Measurements from ENCODE around the gene VASH2.
A peak's percentile ranks its signal among the peaks of the same experiment; 100 is the strongest.

Gene VASH2

DNA sequence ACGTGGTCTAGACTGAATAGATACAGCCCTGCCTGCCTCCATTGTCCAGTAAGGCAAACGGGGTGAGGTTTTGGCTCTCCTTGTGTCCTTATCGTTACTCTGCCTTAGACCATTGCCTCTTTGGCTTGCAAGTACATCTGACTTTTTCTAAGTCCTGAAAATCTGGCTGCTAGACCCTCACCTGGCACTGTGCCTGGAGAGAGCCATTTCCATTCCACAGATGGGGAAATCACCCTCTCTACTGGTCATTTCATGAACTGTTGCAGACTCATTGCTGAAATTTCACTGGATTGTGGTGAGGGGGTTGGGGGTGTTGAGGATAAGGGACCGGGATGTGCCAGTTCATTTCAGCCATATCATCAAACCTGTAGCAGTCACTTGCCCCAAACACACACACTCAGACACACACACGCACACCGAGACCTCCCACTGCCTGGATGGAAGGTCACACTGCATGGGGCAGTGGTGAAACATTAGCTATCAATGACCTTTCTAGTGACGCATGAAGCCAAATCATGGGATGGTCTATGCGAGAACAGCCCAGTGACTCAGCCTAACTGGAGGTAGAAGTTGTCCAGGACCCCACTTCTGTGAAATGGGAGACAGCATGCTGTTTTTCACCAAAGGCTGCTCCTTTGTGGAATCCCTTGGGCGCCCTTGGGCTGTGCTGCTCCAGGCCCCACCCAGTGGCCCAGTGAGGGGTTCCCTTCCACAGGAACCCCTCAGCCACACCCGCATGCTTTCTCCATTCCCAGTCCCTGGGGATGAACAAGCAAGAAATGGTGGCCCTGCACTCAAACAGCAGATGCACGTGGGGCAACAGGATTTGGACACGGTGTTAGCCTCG lies 34.9 kb upstream of the VASH2 start:
- H3K4me3 ChIP-seq (ENCODE audit: low read length), result no peak overlapping the region
- no peaks in the 10 kb centered on the region for H3K36me3 ChIP-seq (ENCODE audit: control insufficient read depth, insufficient read depth, low read length, severe bottlenecking)
- no peaks in the 10 kb centered on the region for H3K9me3 ChIP-seq (ENCODE audit: control insufficient read depth, low read length)
- no peaks in the 10 kb centered on the region for H3K27me3 ChIP-seq (replicated peaks; ENCODE audit: control insufficient read depth, insufficient read depth, low read length)
- peaks cover 15% of the 10 kb centered on the region for H3K4me1 ChIP-seq (ENCODE audit: control insufficient read depth, insufficient read depth, low read length)
- DNase-seq (ENCODE audit: low read depth), result peak; percentile 28
- no peak overlapping the region for H3K9ac ChIP-seq (ENCODE audit: low read length)

DNA sequence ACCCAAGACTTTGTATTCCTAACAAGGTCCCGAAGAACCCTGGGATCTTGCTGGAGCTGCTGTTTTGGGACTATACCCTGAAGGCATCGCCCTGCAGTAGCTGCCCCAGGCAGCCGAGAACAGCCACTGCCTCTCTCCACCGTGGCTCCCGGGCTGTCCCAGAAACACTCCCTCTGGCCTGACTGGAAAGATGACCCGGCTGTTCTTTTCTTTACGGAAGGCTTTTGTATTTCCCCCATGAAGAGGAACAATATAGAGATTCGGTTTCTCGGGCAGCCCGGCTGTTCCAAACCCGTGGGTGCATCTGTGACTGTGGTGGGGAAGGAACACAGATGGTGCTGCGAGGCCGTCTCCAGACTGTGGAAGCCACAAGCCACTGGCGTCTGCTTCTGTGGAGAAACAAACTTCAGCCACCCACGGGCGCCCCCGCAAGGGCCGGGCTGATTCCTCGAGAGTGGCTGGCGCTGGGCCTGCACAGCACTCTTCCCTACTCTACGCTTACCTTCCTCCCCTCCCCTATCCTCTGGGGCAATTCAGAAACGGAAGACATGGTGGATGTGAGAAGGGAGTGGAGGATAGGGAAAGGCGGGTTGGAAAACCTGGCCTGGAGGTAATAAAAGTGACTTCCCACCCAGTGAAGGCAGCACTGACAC lies 33.7 kb upstream of the VASH2 start:
- peaks cover 5% of the 10 kb centered on the region for H3K27me3 ChIP-seq (replicated peaks; ENCODE audit: control insufficient read depth, insufficient read depth, low read length)
- H3K4me1 ChIP-seq (ENCODE audit: control insufficient read depth, insufficient read depth, low read length), result peaks cover 15% of the 10 kb centered on the region
- H3K9me3 ChIP-seq (ENCODE audit: control insufficient read depth, low read length), result no peaks in the 10 kb centered on the region
- H3K9ac ChIP-seq (ENCODE audit: low read length), result no peak overlapping the region
- H3K36me3 ChIP-seq (ENCODE audit: control insufficient read depth, insufficient read depth, low read length, severe bottlenecking), result no peaks in the 10 kb centered on the region
- DNase-seq (ENCODE audit: low read depth), result no peak
- H3K4me3 ChIP-seq (ENCODE audit: low read length), result no peak overlapping the region

DNA sequence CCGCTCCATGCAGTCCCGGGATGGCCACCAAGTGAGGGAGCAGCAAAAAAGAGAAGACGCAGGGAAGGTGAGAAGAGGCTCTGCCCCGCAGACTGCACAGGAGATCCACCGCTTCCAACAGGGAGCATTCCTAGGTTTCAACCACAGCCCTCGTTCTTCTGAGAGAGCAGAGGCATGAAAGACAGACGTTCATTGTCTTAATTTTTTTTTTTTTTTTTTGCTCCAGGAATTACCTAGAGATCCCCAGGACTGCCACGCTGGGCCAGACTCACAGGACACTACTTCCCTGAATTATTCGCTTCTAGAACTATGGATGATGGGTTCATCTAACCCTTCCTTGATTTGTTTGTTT lies 33.2 kb upstream of the VASH2 start:
- no peaks in the 10 kb centered on the region for H3K9me3 ChIP-seq (ENCODE audit: control insufficient read depth, low read length)
- no peak for DNase-seq (ENCODE audit: low read depth)
- no peak overlapping the region for H3K9ac ChIP-seq (ENCODE audit: low read length)
- H3K36me3 ChIP-seq (ENCODE audit: control insufficient read depth, insufficient read depth, low read length, severe bottlenecking), result no peaks in the 10 kb centered on the region
- H3K4me3 ChIP-seq (ENCODE audit: low read length), result no peak overlapping the region
- peaks cover 5% of the 10 kb centered on the region for H3K27me3 ChIP-seq (replicated peaks; ENCODE audit: control insufficient read depth, insufficient read depth, low read length)
- peaks cover 15% of the 10 kb centered on the region for H3K4me1 ChIP-seq (ENCODE audit: control insufficient read depth, insufficient read depth, low read length)

DNA sequence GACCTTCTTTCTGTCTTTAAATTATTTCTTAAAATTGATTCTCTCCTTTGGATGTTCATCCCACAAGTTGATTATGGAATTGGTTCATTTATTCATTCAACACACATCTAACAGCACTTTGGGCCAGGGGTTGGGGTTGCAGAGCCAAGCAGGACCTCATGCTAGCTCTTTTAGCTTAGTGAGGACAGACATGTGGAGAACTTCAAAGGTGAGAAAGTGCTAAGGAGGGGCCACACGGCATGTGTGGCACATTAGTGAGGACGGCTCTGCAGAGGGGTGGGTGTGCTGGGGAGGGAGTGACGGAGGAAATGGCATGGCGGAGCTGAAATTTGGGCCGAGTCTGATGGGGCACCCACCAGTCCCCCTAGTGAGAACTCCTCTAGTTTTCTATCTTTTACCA lies 32.5 kb upstream of the VASH2 start:
- H3K4me1 ChIP-seq (ENCODE audit: control insufficient read depth, insufficient read depth, low read length), result peaks cover 15% of the 10 kb centered on the region
- H3K27me3 ChIP-seq (replicated peaks; ENCODE audit: control insufficient read depth, insufficient read depth, low read length), result peaks cover 9% of the 10 kb centered on the region
- H3K4me3 ChIP-seq (ENCODE audit: low read length), result no peak overlapping the region
- DNase-seq (ENCODE audit: low read depth), result no peak
- no peaks in the 10 kb centered on the region for H3K9me3 ChIP-seq (ENCODE audit: control insufficient read depth, low read length)
- no peak overlapping the region for H3K9ac ChIP-seq (ENCODE audit: low read length)
- no peaks in the 10 kb centered on the region for H3K36me3 ChIP-seq (ENCODE audit: control insufficient read depth, insufficient read depth, low read length, severe bottlenecking)

DNA sequence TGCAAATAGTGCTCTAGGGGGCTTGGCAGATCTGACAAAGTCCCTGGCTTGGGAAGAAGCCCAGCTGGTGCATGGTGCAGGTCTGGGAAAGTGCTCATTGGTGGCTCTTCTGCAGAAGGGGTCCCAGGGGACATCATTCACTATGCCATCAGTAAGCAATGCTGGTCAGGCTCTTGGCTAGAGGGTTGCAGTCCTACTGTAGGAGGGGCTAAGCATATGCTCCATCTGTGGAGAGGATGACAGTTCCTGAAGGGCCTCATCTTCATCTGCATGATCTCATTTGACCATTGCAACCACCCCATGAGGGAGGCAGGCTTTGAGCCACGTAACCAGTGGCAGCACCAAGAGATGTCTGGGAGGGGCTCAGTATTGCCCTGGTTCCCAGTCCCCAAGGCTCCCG lies 31.5 kb upstream of the VASH2 start:
- H3K9me3 ChIP-seq (ENCODE audit: control insufficient read depth, low read length), result no peaks in the 10 kb centered on the region
- no peak overlapping the region for H3K9ac ChIP-seq (ENCODE audit: low read length)
- no peaks in the 10 kb centered on the region for H3K36me3 ChIP-seq (ENCODE audit: control insufficient read depth, insufficient read depth, low read length, severe bottlenecking)
- H3K27me3 ChIP-seq (replicated peaks; ENCODE audit: control insufficient read depth, insufficient read depth, low read length), result peaks cover 9% of the 10 kb centered on the region
- H3K4me1 ChIP-seq (ENCODE audit: control insufficient read depth, insufficient read depth, low read length), result peaks cover 15% of the 10 kb centered on the region
- no peak overlapping the region for H3K4me3 ChIP-seq (ENCODE audit: low read length)
- DNase-seq (ENCODE audit: low read depth), result no peak

DNA sequence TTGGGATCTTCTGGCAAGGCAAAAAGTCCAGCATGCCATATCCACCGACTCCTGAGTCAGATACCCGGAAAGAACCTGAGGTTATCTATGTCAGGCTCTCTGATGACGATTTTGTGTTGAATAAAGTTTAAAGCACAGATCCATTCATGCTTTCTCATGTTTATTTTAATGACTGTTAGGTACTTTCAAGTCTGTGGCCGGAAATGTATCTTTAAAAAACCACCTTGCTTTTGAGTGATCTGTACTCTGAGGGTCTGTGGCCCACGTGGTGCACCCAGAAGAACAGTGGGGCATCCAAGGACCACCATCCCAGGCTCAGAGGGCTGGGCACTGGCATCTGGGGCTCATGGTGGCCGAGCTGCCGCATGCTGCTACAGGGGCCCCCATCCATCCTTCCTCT lies 30.1 kb upstream of the VASH2 start:
- Histone ChIP-seq H3K4me1 (ENCODE audit: control insufficient read depth, insufficient read depth, low read length) (peaks cover 21% of the 10 kb centered on the region), H3K27me3 (replicated peaks; ENCODE audit: control insufficient read depth, insufficient read depth, low read length) (peaks cover 9% of the 10 kb centered on the region), H3K9me3 (ENCODE audit: control insufficient read depth, low read length) (no peaks in the 10 kb centered on the region), H3K4me3 (ENCODE audit: low read length) (no peak overlapping the region), H3K36me3 (ENCODE audit: control insufficient read depth, insufficient read depth, low read length, severe bottlenecking) (no peaks in the 10 kb centered on the region), H3K9ac (ENCODE audit: low read length) (no peak overlapping the region)
- no peak for DNase-seq (ENCODE audit: low read depth)

DNA sequence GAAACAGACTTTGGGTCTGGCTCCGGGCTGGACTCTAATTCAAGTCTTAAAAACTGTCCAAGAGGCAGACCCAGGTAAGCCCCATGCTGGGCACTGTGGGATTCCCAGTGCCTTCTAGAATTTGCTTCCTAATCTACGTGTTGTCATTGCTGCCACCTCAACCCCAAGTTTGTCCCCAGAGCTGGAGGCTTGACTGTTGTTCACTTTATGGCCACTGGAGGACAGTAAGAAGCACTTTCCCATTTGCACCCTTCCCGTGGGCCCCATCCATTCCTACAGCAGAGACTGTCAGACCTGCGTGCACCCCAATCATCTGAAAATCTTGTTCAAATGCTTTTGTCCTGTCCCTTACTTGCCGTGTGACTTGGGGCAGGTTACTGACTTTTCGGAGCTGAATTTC lies 29.4 kb upstream of the VASH2 start:
- DNase-seq (ENCODE audit: low read depth), result no peak
- Histone ChIP-seq H3K36me3 (ENCODE audit: control insufficient read depth, insufficient read depth, low read length, severe bottlenecking) (no peaks in the 10 kb centered on the region), H3K4me3 (ENCODE audit: low read length) (no peak overlapping the region), H3K9me3 (ENCODE audit: control insufficient read depth, low read length) (no peaks in the 10 kb centered on the region), H3K9ac (ENCODE audit: low read length) (no peak overlapping the region), H3K4me1 (ENCODE audit: control insufficient read depth, insufficient read depth, low read length) (peaks cover 17% of the 10 kb centered on the region), H3K27me3 (replicated peaks; ENCODE audit: control insufficient read depth, insufficient read depth, low read length) (peaks cover 9% of the 10 kb centered on the region)

DNA sequence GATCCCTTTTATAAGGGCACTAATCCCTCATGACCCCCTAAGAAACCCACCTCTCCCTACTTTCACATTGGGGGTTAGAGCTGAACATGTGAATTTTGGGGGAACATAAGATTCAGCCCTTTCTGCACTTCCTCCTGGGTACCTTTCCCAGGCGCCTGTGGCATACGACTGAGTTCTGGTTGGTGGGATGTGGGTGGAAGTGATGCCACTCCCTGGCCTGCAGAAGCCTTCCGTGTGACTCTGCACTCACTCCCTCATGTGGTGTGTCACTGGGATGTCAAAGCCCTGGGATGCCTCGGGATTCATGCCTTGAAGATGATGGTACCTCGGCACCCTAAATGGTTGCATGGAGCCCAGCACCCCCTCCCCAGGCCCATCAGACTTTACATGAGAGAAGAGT lies 28.3 kb upstream of the VASH2 start:
- Histone ChIP-seq H3K4me3 (ENCODE audit: low read length) (no peak overlapping the region), H3K4me1 (ENCODE audit: control insufficient read depth, insufficient read depth, low read length) (peaks cover 10% of the 10 kb centered on the region), H3K27me3 (replicated peaks; ENCODE audit: control insufficient read depth, insufficient read depth, low read length) (peaks cover 9% of the 10 kb centered on the region), H3K36me3 (ENCODE audit: control insufficient read depth, insufficient read depth, low read length, severe bottlenecking) (no peaks in the 10 kb centered on the region), H3K9ac (ENCODE audit: low read length) (no peak overlapping the region), H3K9me3 (ENCODE audit: control insufficient read depth, low read length) (no peaks in the 10 kb centered on the region)
- no peak for DNase-seq (ENCODE audit: low read depth)

DNA sequence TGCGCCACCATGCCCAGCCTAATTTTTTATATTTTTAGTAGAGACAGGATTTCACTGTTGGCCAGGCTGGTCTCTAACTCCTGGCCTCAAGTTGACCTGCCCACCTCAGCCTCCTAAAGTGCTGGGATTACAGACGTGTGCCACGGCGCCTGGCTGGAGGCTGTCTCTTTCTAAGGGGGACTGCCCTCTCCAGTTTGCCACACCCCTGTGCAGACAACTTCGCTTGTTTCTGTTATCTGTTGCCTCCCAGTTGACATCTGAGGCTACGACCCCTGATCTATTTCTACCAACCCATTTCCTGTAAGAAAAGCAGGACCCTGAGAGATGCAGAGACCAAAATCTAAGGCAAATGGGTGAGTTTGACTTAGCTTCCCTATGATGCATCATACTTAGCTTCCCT lies 24.0 kb upstream of the VASH2 start:
- DNase-seq (ENCODE audit: low read depth), result no peak
- Histone ChIP-seq H3K9ac (ENCODE audit: low read length) (no peak overlapping the region), H3K9me3 (ENCODE audit: control insufficient read depth, low read length) (no peaks in the 10 kb centered on the region), H3K4me3 (ENCODE audit: low read length) (no peak overlapping the region), H3K27me3 (replicated peaks; ENCODE audit: control insufficient read depth, insufficient read depth, low read length) (peaks cover 4% of the 10 kb centered on the region), H3K36me3 (ENCODE audit: control insufficient read depth, insufficient read depth, low read length, severe bottlenecking) (no peaks in the 10 kb centered on the region), H3K4me1 (ENCODE audit: control insufficient read depth, insufficient read depth, low read length) (peaks cover 10% of the 10 kb centered on the region)

DNA sequence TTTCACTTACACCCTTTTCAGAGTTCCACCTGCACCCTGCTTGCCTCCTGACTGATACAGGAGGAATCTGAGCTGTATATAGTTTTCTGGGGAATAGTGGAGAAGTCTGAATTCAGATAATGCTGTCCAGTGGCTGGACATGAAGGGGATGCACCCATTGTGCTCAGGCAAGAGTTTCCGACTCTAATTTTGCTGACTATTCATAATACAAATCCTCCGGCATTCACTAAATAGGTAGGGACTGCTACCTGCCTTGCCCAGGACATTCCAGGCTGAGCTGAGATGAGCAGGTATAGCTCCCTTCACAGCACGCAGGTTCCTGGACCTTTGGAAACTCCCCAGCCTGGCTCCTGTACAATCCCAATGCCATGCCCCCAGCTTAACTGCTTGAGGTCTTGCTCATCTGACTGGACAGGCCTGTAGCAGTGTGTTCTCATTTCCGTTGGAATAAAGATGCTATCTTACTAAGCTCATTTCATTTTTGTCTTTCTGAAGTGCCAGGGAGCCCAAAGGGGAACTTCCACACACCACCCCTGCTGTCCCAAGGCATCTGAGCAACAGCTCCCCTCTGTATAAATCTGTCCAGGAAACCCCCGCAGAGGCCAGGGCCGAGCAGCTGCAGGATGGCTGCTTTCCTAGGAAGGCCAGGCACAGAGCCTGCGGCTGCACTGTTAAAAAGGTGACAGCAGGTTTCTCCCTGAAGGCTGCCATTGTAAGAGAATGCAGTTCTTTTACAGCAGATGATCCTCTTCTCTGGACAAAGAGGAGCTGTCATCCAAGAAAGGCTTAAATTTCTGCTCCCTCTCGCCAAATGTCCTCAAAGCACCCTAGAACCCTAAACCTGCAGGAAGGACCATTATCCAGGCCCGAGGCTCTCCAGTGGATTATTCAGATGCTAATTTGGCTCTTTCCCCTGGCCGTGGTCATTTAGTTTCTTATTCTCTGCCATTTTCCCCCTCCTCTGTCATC lies 21.7 kb upstream of the VASH2 start:
- peak; percentile 22 for DNase-seq (ENCODE audit: low read depth)

More for the DNA sequence above, 21.7 kb upstream of the VASH2 start:
- no peaks in the 10 kb centered on the region for H3K27me3 ChIP-seq (replicated peaks; ENCODE audit: control insufficient read depth, insufficient read depth, low read length)
- no peak overlapping the region for H3K9ac ChIP-seq (ENCODE audit: low read length)
- H3K9me3 ChIP-seq (ENCODE audit: control insufficient read depth, low read length), result no peaks in the 10 kb centered on the region
- no peaks in the 10 kb centered on the region for H3K36me3 ChIP-seq (ENCODE audit: control insufficient read depth, insufficient read depth, low read length, severe bottlenecking)
- H3K4me3 ChIP-seq (ENCODE audit: low read length), result no peak overlapping the region
- peaks cover 10% of the 10 kb centered on the region for H3K4me1 ChIP-seq (ENCODE audit: control insufficient read depth, insufficient read depth, low read length)
